GM21528 (cell line): ENCODE measurements around the gene FGF13.

ENCODE experiments used
- ATAC-seq: cut with Tn5 transposase; IDR thresholded peaks from one replicate; pipeline ENCODE4 v1.9.1; 2021; ENCODE audit warnings: mild to moderate bottlenecking, moderate library complexity; ENCODE audit not compliant: unreplicated experiment, low FRiP score

FGF13 gene

GRCh38 chrX:138711399-138712347, at the start of gene FGF13:
TSS of gene FGF13 (minus strand) at chrX:138711717. CDS start at chrX:138711003, 714 bp downstream.
- no peak for ATAC-seq

- ATAC-seq: no peak
Measured at GRCh38 chrX:138759217-138759943, 47.9 kb upstream of the FGF13 start.

DNA sequence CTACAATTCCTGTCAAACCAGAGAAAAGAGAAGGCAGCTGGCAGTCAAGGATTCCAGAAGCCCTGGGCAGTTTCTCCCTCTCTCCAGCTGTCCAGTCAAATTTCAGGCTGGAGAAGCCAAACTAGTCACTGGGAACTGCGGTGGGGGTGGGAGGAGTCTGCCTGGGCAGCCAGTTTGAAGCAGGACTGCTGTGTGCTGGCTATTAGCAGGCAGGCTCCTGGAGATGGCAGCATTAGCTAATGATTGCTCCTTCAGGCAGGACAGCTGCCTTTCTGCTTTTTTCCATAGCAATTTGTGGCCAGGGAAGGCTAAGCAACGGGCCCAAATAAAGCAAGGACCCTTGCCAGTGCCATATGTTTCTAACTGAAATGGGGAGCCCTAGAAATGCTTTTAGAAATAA, 44.7 kb upstream of the FGF13 start:
- no peak for ATAC-seq

- no peak for ATAC-seq
Measured at GRCh38 chrX:138754861-138755260, 43.3 kb upstream of the FGF13 start.

GRCh38 chrX:138748480-138748879, 37.0 kb upstream of the FGF13 start:
- ATAC-seq: no peak

DNA sequence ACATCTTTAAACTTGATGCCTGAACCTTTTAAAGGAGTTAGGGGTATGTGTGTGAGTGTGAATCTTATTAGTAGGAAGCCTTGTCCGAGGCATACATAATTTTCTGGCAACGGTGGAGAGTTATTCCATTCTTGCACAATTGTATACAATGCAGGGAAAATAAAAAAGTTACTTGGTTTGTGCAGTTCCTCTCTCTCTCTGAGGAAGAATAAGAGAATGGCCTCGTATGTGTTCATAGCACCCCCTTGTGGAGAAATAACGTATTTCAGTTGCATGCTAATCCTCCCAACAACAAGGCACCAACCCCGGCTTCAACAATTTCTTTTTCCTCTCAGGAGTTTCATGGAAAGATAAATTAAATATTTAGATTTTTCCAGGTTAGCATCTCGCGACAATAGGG, 33.7 kb upstream of the FGF13 start:
- ATAC-seq: no peak

DNA sequence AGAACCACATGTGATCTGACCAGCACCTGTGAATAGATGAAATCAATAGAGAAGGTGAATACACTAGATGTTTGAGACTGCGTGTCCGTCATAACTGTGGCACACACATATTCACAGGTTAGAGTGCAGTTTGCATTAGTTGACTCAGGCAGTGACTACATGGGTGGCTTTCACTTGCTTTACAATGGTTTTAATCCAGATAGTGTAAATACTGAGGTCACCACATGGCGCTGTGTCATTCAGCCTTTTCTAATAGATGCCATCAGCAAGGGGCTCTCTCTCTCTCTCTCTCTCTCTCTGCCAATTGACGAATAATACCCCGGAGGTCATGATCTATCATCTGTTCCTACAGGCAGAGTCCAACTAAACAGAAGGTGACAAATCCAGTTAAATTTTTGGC, 30.7 kb upstream of the FGF13 start:
- ATAC-seq: no peak

DNA sequence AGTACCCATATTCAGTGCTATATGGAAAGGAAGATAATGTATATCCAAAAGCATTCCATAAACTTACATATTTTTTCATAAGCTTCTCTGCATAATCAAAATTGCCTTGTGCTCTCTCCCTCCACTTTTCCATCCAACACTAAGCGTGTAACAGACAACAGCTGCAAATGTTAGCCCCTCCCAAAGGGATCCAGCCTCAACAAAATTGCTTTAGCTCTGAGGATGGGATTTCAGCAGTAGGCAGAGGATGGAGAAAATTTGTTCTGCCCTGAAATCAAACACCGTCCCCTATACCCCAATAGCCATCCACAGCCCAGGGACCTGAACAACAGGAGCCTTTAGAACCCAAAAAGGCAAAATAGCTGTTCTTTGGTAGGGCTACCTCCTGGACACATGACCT, 28.8 kb upstream of the FGF13 start:
- no peak for ATAC-seq

- no peak for ATAC-seq
Measured at GRCh38 chrX:138723301-138723700, 11.8 kb upstream of the FGF13 start.

DNA sequence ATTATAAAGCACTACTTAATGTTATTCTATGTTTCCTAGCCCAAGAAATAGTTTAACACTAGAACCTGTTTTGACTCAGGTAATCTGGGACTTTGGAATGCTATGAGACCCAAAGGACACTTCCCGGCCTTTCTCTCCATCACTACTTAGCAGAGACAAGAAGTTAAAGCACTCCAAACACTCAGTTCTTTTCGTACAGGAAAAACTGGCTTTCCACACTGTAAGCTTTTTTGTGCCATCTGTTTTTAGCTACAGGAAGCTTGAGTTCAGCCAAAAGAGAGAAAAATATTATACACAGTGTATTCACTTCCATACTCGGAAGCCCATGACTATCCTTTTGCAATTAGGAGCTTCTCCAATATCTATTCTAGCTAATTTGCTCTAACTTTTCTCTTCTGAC, 7.9 kb upstream of the FGF13 start:
- ATAC-seq: no peak

DNA sequence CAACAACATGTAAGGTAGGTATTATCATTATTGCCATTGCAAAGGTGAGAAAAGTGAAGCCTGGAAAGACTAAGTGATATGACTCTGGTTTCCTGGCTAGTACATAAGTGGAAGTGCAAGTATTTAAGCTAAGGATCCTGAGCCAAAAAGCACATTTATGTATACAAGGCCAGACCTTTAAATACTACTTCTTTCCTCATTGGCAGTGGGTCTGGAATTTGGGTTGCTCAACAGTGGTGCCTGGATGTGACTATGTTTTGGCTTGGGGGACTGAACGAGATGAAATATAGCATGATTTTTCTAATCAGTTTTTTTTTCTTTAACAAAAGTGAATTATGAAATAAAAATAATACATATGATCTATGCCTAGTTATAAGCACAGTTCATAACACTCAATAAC, 7.4 kb upstream of the FGF13 start:
- no peak for ATAC-seq

- ATAC-seq: no peak
Measured at GRCh38 chrX:138710866-138711341, 613 bp downstream of the FGF13 start.

DNA sequence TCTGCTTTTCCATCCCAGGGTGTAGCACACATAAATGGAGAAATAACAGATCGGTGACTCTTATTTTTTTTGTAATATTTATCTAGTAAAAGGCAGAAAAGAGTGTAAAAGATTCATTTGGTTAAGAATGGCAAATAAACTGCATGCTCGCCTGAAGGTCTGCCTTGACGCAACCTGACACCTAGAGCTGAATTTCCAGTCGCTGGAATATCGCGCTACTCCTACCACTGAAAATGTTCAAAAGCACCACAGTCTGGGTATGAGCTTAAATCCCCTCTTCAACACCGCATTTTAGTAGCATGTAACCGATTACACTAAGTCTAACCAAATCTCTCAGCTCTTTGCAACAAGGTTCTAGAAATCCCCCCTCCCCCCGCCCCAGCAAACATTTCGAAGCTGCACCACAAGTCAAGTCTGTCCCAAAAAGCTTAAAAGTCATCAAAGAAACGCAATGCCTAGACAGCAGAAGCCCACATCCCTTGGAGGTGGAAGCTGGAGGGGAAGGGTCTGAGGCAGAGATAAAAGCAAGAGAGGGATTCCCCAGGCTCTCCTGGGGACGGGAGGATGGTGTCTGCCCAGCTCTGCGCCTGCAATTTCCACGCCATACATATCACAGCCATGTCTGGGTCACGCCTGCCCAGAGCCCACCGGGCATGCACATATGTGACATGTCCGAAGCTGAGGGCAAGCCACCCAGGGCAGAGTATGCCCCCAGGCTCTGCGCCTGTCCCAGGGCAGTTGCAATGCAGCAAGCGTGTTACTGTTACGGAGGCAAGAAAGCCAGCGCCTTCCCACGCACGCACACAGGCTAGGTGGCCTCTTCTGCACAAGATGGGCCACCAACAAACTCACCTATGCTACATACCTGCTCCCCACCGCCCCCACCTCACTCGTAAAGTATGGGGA, 1.4 kb downstream of the FGF13 start:
- ATAC-seq: no peak

- no peak for ATAC-seq
Measured at GRCh38 chrX:138708268-138708667, 3.2 kb downstream of the FGF13 start.

DNA sequence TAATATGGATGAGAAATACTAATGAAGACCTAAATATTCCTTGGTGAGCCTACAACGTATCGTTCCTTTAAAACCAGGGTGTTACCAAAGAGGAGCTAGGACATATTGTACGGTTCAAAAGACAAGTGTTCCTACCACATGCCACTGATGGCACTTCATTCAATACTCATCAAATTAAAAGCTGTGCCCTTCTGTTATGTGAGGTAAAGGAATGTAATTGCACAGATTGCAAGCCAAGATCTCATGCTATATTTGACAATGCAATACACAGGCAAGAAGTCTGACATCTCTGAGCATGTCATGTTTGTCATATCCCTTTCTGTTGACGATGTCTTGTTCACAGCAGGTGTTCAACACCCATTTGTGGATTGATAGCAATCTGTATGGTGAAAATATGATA, 6.9 kb downstream of the FGF13 start:
- ATAC-seq: no peak

DNA sequence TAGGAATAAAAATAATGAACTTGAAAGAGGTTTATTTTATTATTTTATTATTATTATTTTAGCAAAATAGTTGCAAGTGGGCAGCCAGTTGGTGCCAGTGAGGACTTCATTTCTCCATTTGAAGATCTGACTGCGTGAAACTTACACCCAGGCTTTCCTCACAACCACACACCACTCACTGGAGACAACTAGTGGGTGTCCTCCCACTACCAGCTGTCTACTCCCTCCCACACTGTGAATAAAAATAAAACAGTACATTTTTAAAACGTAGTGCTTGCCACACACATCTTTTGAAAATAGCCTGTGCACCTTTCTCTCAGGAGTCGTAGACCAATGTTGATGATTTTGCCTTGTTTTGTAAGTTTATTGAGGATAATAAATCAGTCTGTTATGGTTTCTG, 7.4 kb downstream of the FGF13 start:
- ATAC-seq: no peak

GRCh38 chrX:138692591-138692990, 18.9 kb downstream of the FGF13 start:
- ATAC-seq: no peak

DNA sequence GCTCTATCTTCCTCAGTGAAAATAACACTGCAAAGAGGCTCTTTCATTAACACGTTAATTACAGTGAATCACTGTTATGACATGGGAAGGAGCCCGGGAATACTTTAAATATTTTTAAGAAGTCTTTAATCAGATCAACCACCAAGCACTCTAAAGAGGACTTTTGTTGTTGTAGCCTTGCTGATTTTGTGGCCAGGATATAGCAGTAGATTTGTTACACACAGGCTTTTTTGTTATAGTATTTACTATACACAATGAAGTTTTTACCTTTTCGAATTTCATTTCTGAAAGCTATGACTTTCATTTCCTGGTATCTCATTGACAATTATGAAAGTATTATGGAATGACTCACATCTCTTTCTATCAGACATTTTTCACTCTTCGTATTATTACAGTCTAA, 20.3 kb downstream of the FGF13 start:
- no peak for ATAC-seq

DNA sequence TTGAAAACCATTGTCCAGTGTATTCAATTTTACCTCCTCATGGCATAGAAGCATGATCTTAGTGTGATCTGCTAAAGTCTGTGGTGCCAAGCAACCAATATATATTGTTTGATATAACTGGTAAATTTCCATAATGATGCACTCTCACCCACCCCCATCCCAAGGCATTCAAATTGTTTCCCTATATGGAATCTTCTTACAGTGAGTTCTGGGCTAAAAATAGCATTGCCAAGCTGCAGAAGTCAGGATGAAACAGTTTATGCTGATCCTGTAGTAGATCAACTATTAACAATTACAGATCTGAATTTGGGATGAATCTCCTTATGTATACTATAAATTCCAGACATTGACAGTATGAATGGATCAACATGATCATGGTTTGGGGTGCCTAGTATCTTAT, 20.9 kb downstream of the FGF13 start:
- no peak for ATAC-seq

DNA sequence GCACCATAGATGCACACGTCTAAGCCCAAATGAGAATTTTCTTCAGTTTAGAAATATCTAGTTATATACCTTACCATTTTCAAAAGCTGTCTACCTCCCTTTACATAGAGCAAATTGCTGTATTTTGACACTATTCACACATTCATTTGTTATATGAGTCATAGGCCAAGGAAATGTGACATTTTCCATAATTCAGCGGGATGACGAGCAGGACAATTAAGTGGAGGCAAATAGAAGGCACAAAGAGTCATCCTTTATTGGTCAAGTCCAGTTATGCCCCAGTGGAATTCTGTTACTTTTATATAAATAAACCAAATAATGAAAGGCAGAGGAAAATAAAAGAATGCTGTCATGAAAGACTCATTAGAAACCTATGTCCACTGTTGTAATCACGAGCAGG, 27.9 kb downstream of the FGF13 start:
- ATAC-seq: no peak

DNA sequence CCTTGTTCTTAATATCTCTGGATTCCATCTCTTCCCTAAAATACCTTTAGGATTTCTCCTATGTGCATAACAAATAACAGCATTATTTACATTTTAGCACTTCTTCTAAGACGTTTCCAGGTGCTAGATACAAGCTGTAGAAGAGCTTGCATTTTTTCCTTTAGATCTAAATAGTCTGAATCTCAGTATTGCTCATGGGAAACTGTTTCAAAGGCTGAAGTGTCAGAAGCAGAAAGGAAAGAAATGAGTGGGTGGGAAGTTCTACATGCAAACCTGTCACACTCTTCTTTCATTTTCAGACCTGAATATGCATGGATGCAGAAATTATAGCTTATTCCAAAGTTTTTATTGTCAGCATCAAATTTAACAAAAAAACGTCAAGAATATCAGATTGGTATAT, 41.8 kb downstream of the FGF13 start:
- no peak for ATAC-seq
